ENCODE measurements around the gene TAS2R60.
"Not testable (repeated sequence)": the region's sequence is repeated elsewhere in the genome, so short reads cannot be mapped to it uniquely, and the experiment has no call there.

TAS2R60 gene

GRCh38 chr7:143472071-143472689 lies 28.9 kb downstream of the TAS2R60 start:
- not testable (repeated sequence) for DNase-seq (ENCODE audit: low read depth in 1 of 2, low spot score in 1 of 2)

GRCh38 chr7:143477501-143478150 lies 34.4 kb downstream of the TAS2R60 start, which contains the start of gene TAS2R41:
TAS2R41 (plus strand) TSS chr7:143477873; CDS start chr7:143477873, 0 bp downstream.
- no peak for DNase-seq (ENCODE audit: low read depth in 1 of 2, low spot score in 1 of 2)

- DNase-seq (ENCODE audit: low read depth in 1 of 2, low spot score in 1 of 2), result no peak
These were observed 36.0 kb downstream of the TAS2R60 start for GRCh38 chr7:143479055-143479766.

- DNase-seq (ENCODE audit: low read depth in 1 of 2, low spot score in 1 of 2), result no peak
These were observed 37.2 kb downstream of the TAS2R60 start for GRCh38 chr7:143480501-143480900.

- DNase-seq (ENCODE audit: low read depth in 1 of 2, low spot score in 1 of 2), result no peak
These were observed 40.9 kb downstream of the TAS2R60 start for GRCh38 chr7:143484119-143484518.

- DNase-seq (ENCODE audit: low read depth in 1 of 2, low spot score in 1 of 2), result no peak
These were observed 41.8 kb downstream of the TAS2R60 start for GRCh38 chr7:143485094-143485493.

GRCh38 chr7:143485500-143485899 lies 42.2 kb downstream of the TAS2R60 start:
- no peak for DNase-seq (ENCODE audit: low read depth in 1 of 2, low spot score in 1 of 2)

- not testable (repeated sequence) for DNase-seq (ENCODE audit: low read depth in 1 of 2, low spot score in 1 of 2)
These were observed 43.0 kb downstream of the TAS2R60 start for GRCh38 chr7:143486266-143486665.

- DNase-seq (ENCODE audit: low read depth in 1 of 2, low spot score in 1 of 2), result no peak
These were observed 43.8 kb downstream of the TAS2R60 start for GRCh38 chr7:143487061-143487460.

- no peak for DNase-seq (ENCODE audit: low read depth in 1 of 2, low spot score in 1 of 2)
These were observed 44.3 kb downstream of the TAS2R60 start for GRCh38 chr7:143487566-143487965.

- DNase-seq (ENCODE audit: low read depth in 1 of 2, low spot score in 1 of 2), result no peak
These were observed 47.6 kb downstream of the TAS2R60 start for GRCh38 chr7:143490717-143491306.

GRCh38 chr7:143492043-143492471 lies 48.8 kb downstream of the TAS2R60 start:
- no peak for DNase-seq (ENCODE audit: low read depth in 1 of 2, low spot score in 1 of 2)

- no peak for DNase-seq (ENCODE audit: low read depth in 1 of 2, low spot score in 1 of 2)
These were observed 49.8 kb downstream of the TAS2R60 start for GRCh38 chr7:143492799-143493739.

GRCh38 chr7:143493751-143494150 lies 50.5 kb downstream of the TAS2R60 start:
- no peak for DNase-seq (ENCODE audit: low read depth in 1 of 2, low spot score in 1 of 2)
